Measurements from ENCODE around the gene GATB.

Gene GATB

GRCh38 chr4:151760712-151761661, at the start of gene GATB:
Gene GATB (minus strand): TSS chr4:151761007. CDS start chr4:151760982, 25 bp downstream.
- peak; percentile 90 for DNase-seq

- DNase-seq = no peak
Observed at GRCh38 chr4:151810476-151810875, 49.7 kb upstream of the GATB start.

- no peak for DNase-seq
Observed at GRCh38 chr4:151809716-151810115, 48.9 kb upstream of the GATB start.

- DNase-seq = no peak
Observed at GRCh38 chr4:151808542-151808941, 47.7 kb upstream of the GATB start.

- no peak for DNase-seq
Observed at GRCh38 chr4:151808120-151808529, 47.3 kb upstream of the GATB start.

GRCh38 chr4:151807220-151807619, 46.4 kb upstream of the GATB start:
- DNase-seq = no peak

GRCh38 chr4:151806511-151806927, 45.7 kb upstream of the GATB start:
- no peak for DNase-seq

GRCh38 chr4:151804821-151805220, 44.0 kb upstream of the GATB start:
- DNase-seq = no peak

- DNase-seq = no peak
Observed at GRCh38 chr4:151804086-151804630, 43.4 kb upstream of the GATB start.

- DNase-seq = no peak
Observed at GRCh38 chr4:151803246-151803645, 42.4 kb upstream of the GATB start.

GRCh38 chr4:151801547-151802516, 41.0 kb upstream of the GATB start:
- peak; percentile 12 for DNase-seq

GRCh38 chr4:151799417-151800012, 38.7 kb upstream of the GATB start:
- no peak for DNase-seq

GRCh38 chr4:151798678-151799416, 38.0 kb upstream of the GATB start:
- DNase-seq = no peak

GRCh38 chr4:151797853-151798252, 37.0 kb upstream of the GATB start:
- no peak for DNase-seq

GRCh38 chr4:151797131-151797530, 36.3 kb upstream of the GATB start:
- no peak for DNase-seq

GRCh38 chr4:151796106-151796505, 35.3 kb upstream of the GATB start:
- DNase-seq = no peak

GRCh38 chr4:151792995-151793394, 32.2 kb upstream of the GATB start:
- no peak for DNase-seq

- DNase-seq = no peak
Observed at GRCh38 chr4:151792530-151792929, 31.7 kb upstream of the GATB start.

GRCh38 chr4:151788021-151788420, 27.2 kb upstream of the GATB start:
- DNase-seq = no peak

GRCh38 chr4:151786158-151786495, 25.3 kb upstream of the GATB start:
- no peak for DNase-seq

GRCh38 chr4:151785484-151786157, 24.8 kb upstream of the GATB start:
- no peak for DNase-seq

- DNase-seq = no peak
Observed at GRCh38 chr4:151784706-151785105, 23.9 kb upstream of the GATB start.

All from GDM1 (cell line).